NCI-H748 treated with DMSO at 0.1 percent for 48 hours (cell line): ENCODE measurements around the gene CIAPIN1.
"Not testable (repeated sequence)": the region's sequence is repeated elsewhere in the genome, so short reads cannot be mapped to it uniquely, and the experiment has no call there.

Source experiments
- DNase-seq: peaks from one replicate; lab custom pipeline; 2025; lab: John Stamatoyannopoulos, UW

Gene CIAPIN1

GRCh38 chr16:57440551-57440950 is 6.6 kb downstream of the CIAPIN1 start:
- not testable (repeated sequence) for DNase-seq

DNA sequence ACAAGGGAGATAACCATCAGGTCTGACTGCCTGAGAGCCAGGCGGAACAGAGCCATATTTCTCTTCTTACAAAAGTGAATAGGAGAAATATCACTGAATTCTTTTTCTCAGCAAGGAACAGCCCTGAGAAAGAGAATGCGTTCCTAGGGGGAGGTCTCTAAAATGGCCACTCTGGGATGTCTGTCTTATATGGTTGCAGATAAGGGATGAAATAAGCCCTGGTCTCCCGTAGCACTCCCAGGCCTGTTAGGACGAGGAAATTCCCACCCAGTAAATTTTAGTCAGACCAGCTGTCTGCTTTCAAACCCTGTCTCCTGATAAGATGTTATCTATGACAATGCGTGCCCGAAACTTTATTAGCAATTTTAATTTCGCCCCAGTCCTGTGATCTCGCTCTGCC is 7.2 kb downstream of the CIAPIN1 start:
- not testable (repeated sequence) for DNase-seq

- DNase-seq = no peak
Observed at GRCh38 chr16:57435838-57436237, 11.3 kb downstream of the CIAPIN1 start.

DNA sequence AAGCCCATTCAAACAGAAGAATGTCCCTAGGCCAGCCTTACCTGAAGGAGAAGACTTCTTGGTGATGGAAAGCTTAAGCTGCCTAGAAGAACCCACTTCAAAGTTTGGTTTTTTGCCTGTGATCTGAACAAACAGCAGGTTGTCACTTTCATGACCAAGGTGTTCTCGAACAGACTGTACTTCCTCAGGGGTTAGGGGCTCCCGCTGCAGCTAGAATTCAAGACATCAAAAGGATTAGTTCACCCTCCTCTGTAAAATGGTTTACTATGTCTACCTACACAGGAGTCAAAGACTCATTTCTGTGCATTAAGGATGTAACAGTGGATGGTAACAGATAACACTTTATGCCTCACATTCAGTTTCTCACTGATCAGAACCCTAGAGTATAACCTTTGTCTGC is 13.2 kb downstream of the CIAPIN1 start:
- no peak for DNase-seq

- DNase-seq = no peak
Observed at GRCh38 chr16:57432989-57433388, 14.2 kb downstream of the CIAPIN1 start.

DNA sequence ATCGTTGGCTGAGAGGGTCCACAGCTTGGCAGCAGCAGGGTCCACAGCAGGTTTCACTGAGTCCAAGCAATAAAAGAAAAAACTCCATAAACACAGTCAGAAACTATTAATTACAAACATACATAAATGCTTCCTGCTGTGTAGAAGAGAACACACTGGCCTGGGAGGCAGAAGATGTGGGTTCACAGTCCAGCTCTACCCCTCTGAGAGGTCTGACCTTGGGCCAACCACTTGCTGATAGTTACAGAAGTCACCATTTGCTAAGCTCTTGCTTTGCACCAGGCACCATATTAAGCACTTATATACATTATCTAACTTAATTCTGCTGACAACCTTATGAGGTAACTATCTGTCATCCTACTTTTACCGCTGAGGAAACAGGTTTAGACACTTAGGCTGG is 14.7 kb downstream of the CIAPIN1 start:
- DNase-seq = no peak

DNA sequence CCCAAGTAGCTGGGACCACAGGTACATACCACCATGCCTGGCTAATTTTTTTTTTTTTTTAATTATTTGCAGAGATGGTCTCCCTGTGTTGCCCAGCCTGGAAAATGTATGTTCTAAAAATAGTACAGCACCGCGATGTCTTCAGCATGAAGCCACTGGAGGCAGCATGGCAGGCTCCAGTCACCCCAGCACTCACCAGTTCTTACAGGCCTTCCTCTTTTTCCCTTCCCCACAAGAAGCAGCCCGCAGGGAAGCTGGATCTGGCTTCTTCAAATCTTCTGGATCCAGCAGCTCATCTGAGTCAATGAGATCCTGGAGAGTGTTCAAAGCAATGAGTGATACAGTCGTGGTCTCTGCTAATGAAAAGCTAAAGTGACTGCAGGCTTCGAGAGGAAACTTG is 16.2 kb downstream of the CIAPIN1 start:
- DNase-seq = no peak

- DNase-seq = no peak
Observed at GRCh38 chr16:57427824-57428223, 19.4 kb downstream of the CIAPIN1 start.

DNA sequence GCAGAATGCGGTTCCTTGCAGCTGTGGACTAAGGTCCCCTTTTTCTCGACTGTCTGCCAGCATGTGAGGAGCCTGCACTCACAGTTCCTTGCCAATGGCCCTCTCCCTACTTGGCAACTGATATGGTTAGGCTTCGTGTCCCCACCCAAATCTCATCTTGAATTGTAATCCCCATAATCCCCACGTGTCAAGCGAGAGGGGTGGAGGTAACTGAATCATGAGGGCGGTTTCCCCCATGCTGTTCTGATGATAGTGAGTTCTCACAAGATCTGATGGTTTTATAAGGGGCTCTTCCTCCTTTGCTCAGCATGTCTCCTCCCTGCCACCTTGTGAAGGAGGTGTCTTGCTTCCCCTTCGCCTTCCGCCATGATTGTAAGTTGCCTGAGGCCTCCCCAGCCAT is 19.9 kb downstream of the CIAPIN1 start:
- DNase-seq = no peak

DNA sequence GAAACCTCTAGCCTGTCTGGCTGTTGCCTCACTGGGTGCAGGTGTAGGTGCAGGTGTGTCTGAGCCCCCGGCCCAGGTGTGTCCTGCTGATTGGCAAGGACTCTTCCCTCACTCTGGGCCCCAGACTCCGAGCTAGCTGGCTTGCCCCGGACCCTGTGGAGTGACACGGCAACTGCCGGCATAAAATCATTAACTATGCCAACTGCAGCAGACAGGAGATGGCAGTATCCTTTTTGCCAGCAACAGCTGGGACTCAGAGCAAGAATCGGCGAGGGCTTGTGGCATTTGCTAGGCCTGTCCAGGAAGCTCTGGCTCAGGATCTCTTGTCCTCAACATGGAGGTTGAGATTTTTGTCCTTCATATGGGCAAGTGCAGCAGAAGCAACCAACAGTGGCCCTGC is 20.8 kb downstream of the CIAPIN1 start:
- no peak for DNase-seq

DNA sequence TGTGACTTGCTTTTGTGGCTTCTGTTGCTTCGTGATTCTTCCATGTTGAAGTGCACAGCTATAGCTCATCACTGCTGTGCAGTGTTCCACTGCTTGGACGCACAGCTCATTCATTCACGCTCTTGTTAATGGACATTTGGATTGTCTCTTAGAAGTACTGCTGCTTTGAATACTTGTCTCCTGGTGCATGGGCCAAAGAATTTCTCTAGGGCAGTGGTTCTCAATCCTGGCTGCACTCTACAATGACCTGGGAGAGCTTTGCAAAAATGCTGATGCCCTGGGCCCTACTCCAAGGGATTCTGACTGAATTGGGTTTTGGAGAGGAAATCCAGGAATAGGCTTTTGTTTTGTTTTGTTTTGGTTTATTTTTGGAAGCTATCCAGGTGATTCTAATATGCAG is 22.6 kb downstream of the CIAPIN1 start:
- no peak for DNase-seq

GRCh38 chr16:57423152-57423551 is 24.0 kb downstream of the CIAPIN1 start:
- DNase-seq = no peak

- DNase-seq = peak; percentile 3
Observed at GRCh38 chr16:57422026-57422944, 24.9 kb downstream of the CIAPIN1 start.

DNA sequence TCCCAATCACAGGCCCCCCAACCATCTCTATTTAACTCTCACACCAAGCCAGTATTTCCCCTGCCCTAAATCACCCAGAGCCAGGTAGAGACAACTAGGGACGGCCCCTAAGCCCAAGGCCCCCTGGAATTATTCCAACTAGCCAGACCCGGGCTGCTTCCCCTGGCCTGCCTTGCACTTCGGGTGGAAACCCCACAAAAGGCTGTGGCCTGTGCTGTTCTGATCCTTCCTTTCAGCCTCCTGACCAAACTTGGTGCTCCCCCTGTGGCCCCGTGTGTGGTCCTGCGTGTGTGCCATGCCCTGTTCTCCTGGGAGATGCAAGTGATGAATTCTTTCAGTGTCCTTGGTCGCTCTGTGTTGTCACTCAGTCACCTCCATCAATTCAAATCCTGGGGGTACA is 27.7 kb downstream of the CIAPIN1 start:
- DNase-seq = no peak

- no peak for DNase-seq
Observed at GRCh38 chr16:57416084-57416483, 31.1 kb downstream of the CIAPIN1 start.

DNA sequence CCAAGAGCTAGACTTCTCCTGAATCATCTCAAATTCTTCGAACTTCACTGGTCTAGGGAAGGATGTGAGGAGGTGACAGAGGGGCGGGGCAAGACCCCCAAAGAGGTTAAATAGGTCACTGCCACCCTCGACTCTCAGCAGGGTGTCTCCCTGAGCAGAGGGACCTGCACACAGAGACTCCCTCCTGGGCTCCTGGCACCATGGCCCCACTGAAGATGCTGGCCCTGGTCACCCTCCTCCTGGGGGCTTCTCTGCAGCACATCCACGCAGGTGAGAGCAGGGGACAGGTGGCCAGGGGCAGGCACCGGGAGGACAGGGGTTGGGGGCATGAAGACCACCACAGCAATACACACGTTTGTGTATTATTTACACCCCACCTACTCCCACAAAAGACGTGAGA is 33.5 kb downstream of the CIAPIN1 start:
- DNase-seq = no peak

DNA sequence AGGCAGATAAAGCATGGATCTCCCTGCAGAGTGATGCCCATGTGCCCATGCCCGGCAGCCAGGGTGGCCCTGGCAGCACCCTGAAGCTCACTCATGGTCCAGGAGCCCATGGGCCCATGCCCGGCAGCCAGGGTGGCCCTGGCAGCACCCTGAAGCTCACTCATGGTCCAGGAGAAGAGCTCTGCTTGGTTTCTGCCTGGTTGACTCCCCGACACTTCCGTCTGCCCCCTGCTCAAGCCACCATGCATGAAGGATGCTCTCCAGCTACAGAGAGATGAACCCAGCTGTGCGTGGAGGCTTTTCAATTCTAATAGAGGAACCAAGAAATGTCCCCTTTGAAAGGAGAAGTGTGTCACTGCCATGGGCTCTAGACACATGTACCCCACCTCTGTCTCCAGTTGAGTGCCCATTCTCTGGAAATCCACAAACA is 33.9 kb downstream of the CIAPIN1 start:
- no peak for DNase-seq

GRCh38 chr16:57412584-57412983 is 34.6 kb downstream of the CIAPIN1 start:
- DNase-seq = no peak

- DNase-seq = no peak
Observed at GRCh38 chr16:57411362-57411976, 35.7 kb downstream of the CIAPIN1 start.

DNA sequence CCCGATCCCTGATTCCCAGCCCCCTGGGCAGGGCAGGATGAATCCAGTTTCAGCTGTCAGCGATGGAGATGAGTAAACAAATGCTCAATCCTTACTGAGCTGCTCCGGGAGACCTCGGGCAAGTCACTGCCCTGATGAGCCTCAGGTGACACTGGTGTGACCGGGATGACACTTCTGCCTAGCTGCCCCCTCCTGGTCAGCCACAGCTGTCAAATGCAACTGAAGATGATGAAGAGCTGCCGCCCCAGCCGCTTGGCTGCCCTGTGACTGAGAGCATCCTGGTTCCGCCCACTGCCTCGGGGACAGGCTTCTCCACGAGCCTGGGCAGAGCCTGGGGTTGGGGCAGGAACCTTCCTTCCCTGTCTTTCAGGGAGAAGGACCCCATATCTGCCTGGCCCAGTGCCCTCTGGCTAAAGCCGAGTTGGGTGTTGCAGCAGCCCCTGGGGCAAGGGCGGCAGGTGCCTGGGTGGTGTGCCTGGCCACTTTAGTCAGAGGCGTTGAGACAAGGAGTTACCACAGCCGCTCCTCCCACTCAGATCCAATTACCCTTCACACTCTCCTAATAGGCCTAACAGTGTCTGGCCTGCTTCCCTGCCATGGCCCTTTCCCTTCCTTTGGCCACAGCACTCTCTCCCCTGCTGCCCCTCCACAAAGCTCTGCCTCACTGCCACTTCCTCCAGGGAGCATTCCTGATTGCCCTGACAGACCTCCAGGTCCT is 37.2 kb downstream of the CIAPIN1 start:
- no peak for DNase-seq

GRCh38 chr16:57409065-57409464 is 38.1 kb downstream of the CIAPIN1 start:
- DNase-seq = no peak

GRCh38 chr16:57407521-57408353 is 39.4 kb downstream of the CIAPIN1 start:
- DNase-seq = no peak
